Dermis lymphatic vessel endothelial cell (primary cell): ENCODE data around the gene SLC22A12. TPM values are rescaled to one million over a fixed set of nuclear protein-coding genes. Genes with fewer than 3 reads are reported as not detected.

Experiments used
- total RNA-seq: library from RNA; depleted of rRNA; stranded (reverse); fragments of >200 nt; gene quantifications from 2 replicates; pipeline ENCODE4 v1.2.1, GENCODE V29; 2014

Gene SLC22A12
- not detected in 2 replicates for total RNA-seq

DNA sequence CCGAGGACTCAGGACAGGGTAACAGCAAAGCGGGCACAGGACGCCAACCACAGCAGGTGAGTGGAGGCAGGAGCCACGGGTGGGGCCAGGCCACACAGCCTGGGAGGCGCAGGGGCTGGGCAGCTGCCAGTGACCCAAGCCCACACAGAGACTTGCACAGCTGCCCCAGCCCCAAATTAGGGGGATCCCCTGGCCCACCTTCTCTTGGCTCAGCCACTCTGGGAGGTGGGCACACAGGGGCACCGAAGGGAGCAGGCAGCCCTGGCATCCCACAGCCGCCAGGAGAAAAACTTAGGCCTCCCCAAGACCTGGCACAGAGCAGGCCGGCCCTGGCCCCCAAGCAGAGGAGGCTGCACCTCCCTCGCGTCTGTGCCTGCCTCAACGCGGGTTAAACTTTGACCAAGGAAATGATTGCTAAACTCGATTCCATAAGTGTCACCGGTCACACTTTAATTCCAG, at the start of gene SLC22A12:
Gene SLC22A12, plus strand, starts transcription at position 458 of the 459 bp plus-strand sequence. CDS start 337 bp downstream, outside the sequence.

Other genes with a start within 250 kb of the SLC22A12 start
- 25.1 and 26.0 TPM in 2 replicates for gene RPS6KA4, start 232.1 kb upstream of the SLC22A12 start, total RNA-seq
- not detected in 2 replicates for gene SLC22A11, start 35.3 kb upstream of the SLC22A12 start, total RNA-seq
- not detected in 2 replicates for gene NRXN2, start 132.0 kb downstream of the SLC22A12 start, total RNA-seq
- 3.0 and 3.4 TPM in 2 replicates for gene RASGRP2, start 152.9 kb downstream of the SLC22A12 start, total RNA-seq
- 0.11 and 0.26 TPM in 2 replicates for gene PYGM, start 168.8 kb downstream of the SLC22A12 start, total RNA-seq
- gene SF1, start 187.3 kb downstream of the SLC22A12 start, total RNA-seq, result 54.5 and 89.6 TPM in 2 replicates
- 47.9 and 67.0 TPM in 2 replicates for gene MAP4K2, start 212.0 kb downstream of the SLC22A12 start, total RNA-seq
- 10.8 and 14.8 TPM in 2 replicates for gene MEN1, start 219.3 kb downstream of the SLC22A12 start, total RNA-seq